ENCODE data around the gene PPP2R1A. TPM values are rescaled to one million over a fixed set of nuclear protein-coding genes. Genes with fewer than 3 reads are reported as not detected.
A peak's percentile ranks its signal among the peaks of the same experiment; 100 is the strongest.
"Not testable (repeated sequence)": the region's sequence is repeated elsewhere in the genome, so short reads cannot be mapped to it uniquely, and the experiment has no call there.

PPP2R1A gene
- total RNA-seq, 1 experiment from 2014 or later, result 134 TPM

GRCh38 chr19:52227196-52227940, 37.5 kb downstream of the PPP2R1A start:
- in situ Hi-C loops (cut with HindIII; ENCODE audit: low pct_unique_long_range_greater_than_20kb, low sequenced_read_pairs), result no loop called here

GRCh38 chr19:52227980-52228379, 38.1 kb downstream of the PPP2R1A start:
- no peak for DNase-seq (ENCODE audit: low read depth, low spot score)
- in situ Hi-C loops (cut with HindIII; ENCODE audit: low pct_unique_long_range_greater_than_20kb, low sequenced_read_pairs), result no loop called here

More at GRCh38 chr19:52227196-52227940, 37.5 kb downstream of the PPP2R1A start:
- DNase-seq (ENCODE audit: low read depth, low spot score), result no peak

- no peak for DNase-seq (ENCODE audit: low read depth, low spot score)
- in situ Hi-C loops (cut with HindIII; ENCODE audit: low pct_unique_long_range_greater_than_20kb, low sequenced_read_pairs), result no loop called here
These were observed 39.7 kb downstream of the PPP2R1A start for GRCh38 chr19:52229524-52229923.

DNA sequence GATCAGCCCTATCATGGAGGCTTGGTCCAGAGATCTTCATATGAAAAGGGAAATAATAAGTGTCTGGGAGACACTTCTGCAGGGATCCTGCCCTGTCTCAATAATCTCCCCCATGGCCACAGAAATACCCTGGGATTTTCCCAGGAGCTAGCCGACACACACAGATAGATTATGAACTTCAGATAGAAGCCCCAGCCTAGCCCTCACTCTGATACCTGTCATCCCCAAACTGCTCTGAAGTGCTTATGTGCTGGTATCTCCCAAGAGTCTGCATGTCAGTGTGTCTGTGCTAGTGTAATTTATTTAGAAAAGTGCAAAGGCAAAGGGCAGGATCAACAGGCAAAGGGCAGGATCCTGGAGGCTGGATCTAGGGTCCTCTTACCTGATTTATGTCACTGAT, 40.8 kb downstream of the PPP2R1A start:
- DNase-seq (ENCODE audit: low read depth, low spot score), result no peak
- in situ Hi-C loops (cut with HindIII; ENCODE audit: low pct_unique_long_range_greater_than_20kb, low sequenced_read_pairs), result no loop called here

DNA sequence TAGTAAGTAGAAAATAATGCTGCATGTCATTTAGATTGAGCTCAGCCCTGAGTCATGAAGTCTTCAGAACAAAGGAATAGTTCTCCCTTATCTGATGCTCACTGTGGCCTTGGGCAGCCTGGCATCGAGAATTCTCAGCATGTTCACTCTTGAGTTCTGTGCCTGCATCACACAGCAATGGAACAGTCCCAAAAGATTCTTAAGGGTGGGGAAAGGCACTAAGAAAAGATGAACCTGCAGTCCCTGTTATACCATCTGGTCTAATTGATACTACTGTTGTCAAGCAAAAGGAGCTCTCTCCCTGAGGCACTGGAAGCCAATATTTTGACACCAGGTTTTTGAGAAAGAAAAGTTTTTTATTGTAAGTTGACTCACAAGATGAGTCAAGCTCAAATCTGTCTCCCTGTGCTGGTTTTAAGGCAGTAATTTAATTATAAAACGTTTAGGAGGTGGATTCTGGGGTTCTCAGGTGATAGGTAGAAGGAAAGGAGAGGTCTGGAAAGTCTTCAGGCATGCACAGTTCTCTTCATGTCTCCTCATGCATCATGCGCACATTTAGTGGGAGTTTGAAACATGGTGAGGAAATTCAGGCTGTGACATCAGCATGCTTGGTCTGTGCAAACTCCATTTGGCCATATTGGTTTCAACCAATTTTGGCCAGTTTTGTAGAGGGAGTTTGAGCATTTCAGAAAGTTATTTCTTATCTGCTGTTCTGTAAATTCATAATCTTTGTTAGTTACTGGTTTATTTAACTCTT, 41.5 kb downstream of the PPP2R1A start:
- DNase-seq (ENCODE audit: low read depth, low spot score), result no peak
- in situ Hi-C loops (cut with HindIII; ENCODE audit: low pct_unique_long_range_greater_than_20kb, low sequenced_read_pairs), result no loop called here

GRCh38 chr19:52234406-52234805, 44.6 kb downstream of the PPP2R1A start:
- in situ Hi-C loops (cut with HindIII; ENCODE audit: low pct_unique_long_range_greater_than_20kb, low sequenced_read_pairs), result no loop called here
- no peak for DNase-seq (ENCODE audit: low read depth, low spot score)

DNA sequence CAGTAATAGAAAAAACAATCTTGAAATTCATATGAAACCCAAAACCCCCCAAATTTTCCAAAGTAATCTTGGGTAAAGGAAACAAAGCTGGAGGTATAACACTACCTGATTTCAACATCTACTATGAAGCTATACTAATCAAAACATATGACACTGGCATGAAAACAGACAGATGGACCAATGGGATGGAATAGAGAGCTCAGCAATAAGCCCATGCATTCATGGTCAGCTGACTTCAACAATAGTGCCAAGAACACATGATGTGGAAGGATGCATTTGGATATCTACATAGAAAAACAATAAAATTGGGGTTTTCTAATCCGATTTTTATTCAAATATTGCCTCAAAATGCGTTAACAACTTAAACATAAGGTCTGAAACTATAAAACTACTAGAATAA, 47.3 kb downstream of the PPP2R1A start:
- in situ Hi-C loops (cut with HindIII; ENCODE audit: low pct_unique_long_range_greater_than_20kb, low sequenced_read_pairs), result no loop called here
- no peak for DNase-seq (ENCODE audit: low read depth, low spot score)

GRCh38 chr19:52237771-52238400, 48.0 kb downstream of the PPP2R1A start:
- peak; percentile 62 for DNase-seq (ENCODE audit: low read depth, low spot score)
- in situ Hi-C loops (cut with HindIII; ENCODE audit: low pct_unique_long_range_greater_than_20kb, low sequenced_read_pairs), result no loop called here

- DNase-seq (ENCODE audit: low read depth, low spot score), result no peak
These were observed 54.2 kb downstream of the PPP2R1A start for GRCh38 chr19:52244021-52244420.

GRCh38 chr19:52248241-52248640, 58.4 kb downstream of the PPP2R1A start:
- peak; percentile 34 for DNase-seq (ENCODE audit: low read depth, low spot score)
- in situ Hi-C loops (cut with HindIII; ENCODE audit: low pct_unique_long_range_greater_than_20kb, low sequenced_read_pairs), result no loop called here

More at GRCh38 chr19:52244021-52244420, 54.2 kb downstream of the PPP2R1A start:
- in situ Hi-C loops (cut with HindIII; ENCODE audit: low pct_unique_long_range_greater_than_20kb, low sequenced_read_pairs), result no loop called here

DNA sequence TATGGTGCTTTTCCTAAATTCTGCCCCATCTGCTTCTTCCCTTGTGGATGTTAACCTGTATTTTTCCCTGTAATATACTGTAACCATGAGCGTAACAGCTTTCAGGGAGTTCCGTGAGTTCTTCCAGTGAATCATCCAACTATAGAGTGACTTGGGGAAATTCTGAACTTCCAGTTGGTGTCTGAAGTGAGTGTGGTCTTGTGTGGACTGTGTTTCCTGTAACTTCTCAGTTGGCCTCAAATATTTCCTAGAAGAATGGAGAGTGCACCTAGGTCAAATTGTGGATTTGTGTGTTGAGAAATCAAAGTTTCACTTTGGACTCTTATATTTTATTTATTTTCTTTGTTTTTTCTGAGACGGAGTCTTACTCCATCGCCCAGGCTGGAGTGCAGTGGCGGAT, 68.6 kb downstream of the PPP2R1A start:
- in situ Hi-C loops (cut with HindIII; ENCODE audit: low pct_unique_long_range_greater_than_20kb, low sequenced_read_pairs), result no loop called here
- no peak for DNase-seq (ENCODE audit: low read depth, low spot score)

GRCh38 chr19:52265556-52265955, 75.7 kb downstream of the PPP2R1A start:
- DNase-seq (ENCODE audit: low read depth, low spot score); in situ Hi-C loops (cut with HindIII; ENCODE audit: low pct_unique_long_range_greater_than_20kb, low sequenced_read_pairs): not testable (repeated sequence)

GRCh38 chr19:52269338-52270261, 79.7 kb downstream of the PPP2R1A start, which contains the start of gene ZNF766:
Gene ZNF766, plus strand, starts transcription at chr19:52269587. Its CDS starts 27 bp downstream, at chr19:52269614.
- in situ Hi-C loops (cut with HindIII; ENCODE audit: low pct_unique_long_range_greater_than_20kb, low sequenced_read_pairs), result no loop called here
- DNase-seq (ENCODE audit: low read depth, low spot score), result peak; percentile 91

- in situ Hi-C loops (cut with HindIII; ENCODE audit: low pct_unique_long_range_greater_than_20kb, low sequenced_read_pairs), result no loop called here
These were observed 80.5 kb downstream of the PPP2R1A start for GRCh38 chr19:52270266-52270885.

GRCh38 chr19:52273301-52273700, 83.4 kb downstream of the PPP2R1A start:
- in situ Hi-C loops (cut with HindIII; ENCODE audit: low pct_unique_long_range_greater_than_20kb, low sequenced_read_pairs), result no loop called here
- DNase-seq (ENCODE audit: low read depth, low spot score), result no peak

More at GRCh38 chr19:52270266-52270885, 80.5 kb downstream of the PPP2R1A start:
- no peak for DNase-seq (ENCODE audit: low read depth, low spot score)

- in situ Hi-C loops (cut with HindIII; ENCODE audit: low pct_unique_long_range_greater_than_20kb, low sequenced_read_pairs), result no loop called here
- DNase-seq (ENCODE audit: low read depth, low spot score), result no peak
These were observed 84.3 kb downstream of the PPP2R1A start for GRCh38 chr19:52274191-52274590.

- no peak for DNase-seq (ENCODE audit: low read depth, low spot score)
- in situ Hi-C loops (cut with HindIII; ENCODE audit: low pct_unique_long_range_greater_than_20kb, low sequenced_read_pairs), result no loop called here
These were observed 86.1 kb downstream of the PPP2R1A start for GRCh38 chr19:52275988-52276387.
